Tibial artery (tissue), 4 donors: ENCODE data around the gene PUM2.

Experiments used
- DNase-seq, 2 donors: peaks; one replicate each; pipeline ENCODE4 v3.0.0-alpha.2; 2019
- H3K27ac ChIP-seq, 2 donors: fragments of 200-600 bp; sonication (generic) in 1 of 2; 1 replicate in 1 of 2; 2 replicates in 1 of 2; pipeline ENCODE4 v1.5.1; 2018 to 2019; ENCODE audit warnings: mild to moderate bottlenecking in 1 of 2
- H3K27me3 ChIP-seq, 2 donors: fragments of 200-600 bp; sonication (generic) in 1 of 2; one replicate each; pipeline versions ENCODE4 v1.5.1 to v1.6.0; 2016 to 2019
- H3K36me3 ChIP-seq, 3 donors: fragments of 200-600 bp; sonication (generic) in 2 of 3; one replicate each; pipeline ENCODE4 v1.5.1; 2016 to 2019; ENCODE audit warnings: mild to moderate bottlenecking in 2 of 3
- H3K4me1 ChIP-seq, 4 donors: fragments of 200-600 bp; sonication (generic) in 2 of 4; 1 replicate in 3 of 4; 2 replicates in 1 of 4; pipeline ENCODE4 v1.5.1; 2016 to 2019
- H3K4me3 ChIP-seq, 2 donors: fragments of 200-600 bp; sonication (generic) in 1 of 2; 1 replicate in 1 of 2; 2 replicates in 1 of 2; pipeline ENCODE4 v1.5.1; 2018 to 2019; ENCODE audit warnings: mild to moderate bottlenecking in 2 of 2
- H3K9me3 ChIP-seq, 3 donors: fragments of 200-600 bp; sonication (generic) in 1 of 3; one replicate each; pipeline ENCODE4 v1.5.1; 2016 to 2019
- CTCF ChIP-seq, 2 experiments: fragments of 200-600 bp in 1 of 2; fragments of 450-650 bp in 1 of 2; IDR thresholded peaks; one replicate each; pipeline ENCODE4 v1.5.1; 2017 to 2019; ENCODE audit warnings: antibody characterized with exemption in 2 of 2, mild to moderate bottlenecking in 1 of 2, moderate library complexity in 1 of 2
- intact Hi-C: fragments of 100-400 bp; cut with DNase I; formaldehyde crosslinking; loops from one replicate; pipeline ENCODE4 v1.15.0; 2023; ENCODE audit warnings: low total_unique reads

Gene PUM2

GRCh38 chr2:20352581-20353216, 2.1 kb upstream of the PUM2 start:
- H3K27me3 ChIP-seq = no peaks in the 10 kb centered on the region
- peaks cover 0 to 25% (median 18%) of the 10 kb centered on the region in 4 donors for H3K4me1 ChIP-seq
- H3K36me3 ChIP-seq = no peaks in the 10 kb centered on the region
- intact Hi-C loops = no loop called here
- DNase-seq = no peak
- H3K4me3 ChIP-seq = no peak overlapping the region
- TF ChIP-seq CTCF (IDR thresholded peaks at IDR 0.05) = no peak
- peak overlapping the region in 1 of 2 donors; percentile 97 for H3K27ac ChIP-seq
- H3K9me3 ChIP-seq = no peaks in the 10 kb centered on the region

- Histone ChIP-seq H3K27me3 (no peaks in the 10 kb centered on the region), H3K36me3 (no peaks in the 10 kb centered on the region), H3K27ac (peak overlapping the region; percentile 96 to 97), H3K4me1 (peaks cover 0 to 30% (median 21%) of the 10 kb centered on the region in 4 donors), H3K4me3 (no peak overlapping the region), H3K9me3 (no peaks in the 10 kb centered on the region)
- intact Hi-C loops = no loop called here
- TF ChIP-seq CTCF (IDR thresholded peaks at IDR 0.05) = no peak
- no peak for DNase-seq
Observed at GRCh38 chr2:20352230-20352578, 1.6 kb upstream of the PUM2 start.

GRCh38 chr2:20351555-20352229, 1.0 kb upstream of the PUM2 start:
- H3K36me3 ChIP-seq = no peaks in the 10 kb centered on the region
- H3K27me3 ChIP-seq = no peaks in the 10 kb centered on the region
- DNase-seq = no peak
- intact Hi-C loops = no loop called here
- no peak for TF ChIP-seq CTCF (IDR thresholded peaks at IDR 0.05)
- H3K4me1 ChIP-seq = peaks cover 0 to 35% (median 24%) of the 10 kb centered on the region in 4 donors
- H3K9me3 ChIP-seq = no peaks in the 10 kb centered on the region
- H3K27ac ChIP-seq = peak overlapping the region; percentile 96 to 97
- H3K4me3 ChIP-seq = peak overlapping the region; percentile 94 to 95

GRCh38 chr2:20350041-20350712, 467 bp downstream of the PUM2 start:
- no peak for DNase-seq
- no peaks in the 10 kb centered on the region for H3K9me3 ChIP-seq
- no peaks in the 10 kb centered on the region for H3K27me3 ChIP-seq
- intact Hi-C loops = no loop called here
- peak overlapping the region; percentile 94 to 95 for H3K4me3 ChIP-seq
- H3K27ac ChIP-seq = peak overlapping the region; percentile 96 to 97
- peaks cover 0 to 43% (median 32%) of the 10 kb centered on the region in 4 donors for H3K4me1 ChIP-seq
- TF ChIP-seq CTCF (IDR thresholded peaks at IDR 0.05) = no peak
- H3K36me3 ChIP-seq = no peaks in the 10 kb centered on the region

GRCh38 chr2:20349513-20349921, 1.1 kb downstream of the PUM2 start:
- no peak for TF ChIP-seq CTCF (IDR thresholded peaks at IDR 0.05)
- H3K36me3 ChIP-seq = no peaks in the 10 kb centered on the region
- intact Hi-C loops = loop anchor here (10.0 kb wide), 1 partner anchor 55 kb away; no protein-coding TSS in a partner anchor
- H3K4me3 ChIP-seq = peak overlapping the region; percentile 94 to 95
- peaks cover 0 to 44% (median 32%) of the 10 kb centered on the region in 4 donors for H3K4me1 ChIP-seq
- H3K27me3 ChIP-seq = no peaks in the 10 kb centered on the region
- H3K9me3 ChIP-seq = no peaks in the 10 kb centered on the region
- peak overlapping the region; percentile 96 to 97 for H3K27ac ChIP-seq
- DNase-seq = no peak
